Measurements from ENCODE around the gene ALCAM.

- TF ChIP-seq, protein P1, sequence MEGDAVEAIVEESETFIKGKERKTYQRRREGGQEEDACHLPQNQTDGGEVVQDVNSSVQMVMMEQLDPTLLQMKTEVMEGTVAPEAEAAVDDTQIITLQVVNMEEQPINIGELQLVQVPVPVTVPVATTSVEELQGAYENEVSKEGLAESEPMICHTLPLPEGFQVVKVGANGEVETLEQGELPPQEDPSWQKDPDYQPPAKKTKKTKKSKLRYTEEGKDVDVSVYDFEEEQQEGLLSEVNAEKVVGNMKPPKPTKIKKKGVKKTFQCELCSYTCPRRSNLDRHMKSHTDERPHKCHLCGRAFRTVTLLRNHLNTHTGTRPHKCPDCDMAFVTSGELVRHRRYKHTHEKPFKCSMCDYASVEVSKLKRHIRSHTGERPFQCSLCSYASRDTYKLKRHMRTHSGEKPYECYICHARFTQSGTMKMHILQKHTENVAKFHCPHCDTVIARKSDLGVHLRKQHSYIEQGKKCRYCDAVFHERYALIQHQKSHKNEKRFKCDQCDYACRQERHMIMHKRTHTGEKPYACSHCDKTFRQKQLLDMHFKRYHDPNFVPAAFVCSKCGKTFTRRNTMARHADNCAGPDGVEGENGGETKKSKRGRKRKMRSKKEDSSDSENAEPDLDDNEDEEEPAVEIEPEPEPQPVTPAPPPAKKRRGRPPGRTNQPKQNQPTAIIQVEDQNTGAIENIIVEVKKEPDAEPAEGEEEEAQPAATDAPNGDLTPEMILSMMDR (IDR thresholded peaks at IDR 0.05; ENCODE audit: insufficient read depth, low read length): no peak
- TF ChIP-seq GABPA (IDR thresholded peaks at IDR 0.05; ENCODE audit: low read depth) (no peak), POLR2AphosphoS5 (IDR thresholded peaks at IDR 0.05; ENCODE audit: low read depth) (no peak), SPI1 (IDR thresholded peaks at IDR 0.05; ENCODE audit: borderline replicate concordance, low read depth) (no peak)
- TF ChIP-seq, protein P2, sequence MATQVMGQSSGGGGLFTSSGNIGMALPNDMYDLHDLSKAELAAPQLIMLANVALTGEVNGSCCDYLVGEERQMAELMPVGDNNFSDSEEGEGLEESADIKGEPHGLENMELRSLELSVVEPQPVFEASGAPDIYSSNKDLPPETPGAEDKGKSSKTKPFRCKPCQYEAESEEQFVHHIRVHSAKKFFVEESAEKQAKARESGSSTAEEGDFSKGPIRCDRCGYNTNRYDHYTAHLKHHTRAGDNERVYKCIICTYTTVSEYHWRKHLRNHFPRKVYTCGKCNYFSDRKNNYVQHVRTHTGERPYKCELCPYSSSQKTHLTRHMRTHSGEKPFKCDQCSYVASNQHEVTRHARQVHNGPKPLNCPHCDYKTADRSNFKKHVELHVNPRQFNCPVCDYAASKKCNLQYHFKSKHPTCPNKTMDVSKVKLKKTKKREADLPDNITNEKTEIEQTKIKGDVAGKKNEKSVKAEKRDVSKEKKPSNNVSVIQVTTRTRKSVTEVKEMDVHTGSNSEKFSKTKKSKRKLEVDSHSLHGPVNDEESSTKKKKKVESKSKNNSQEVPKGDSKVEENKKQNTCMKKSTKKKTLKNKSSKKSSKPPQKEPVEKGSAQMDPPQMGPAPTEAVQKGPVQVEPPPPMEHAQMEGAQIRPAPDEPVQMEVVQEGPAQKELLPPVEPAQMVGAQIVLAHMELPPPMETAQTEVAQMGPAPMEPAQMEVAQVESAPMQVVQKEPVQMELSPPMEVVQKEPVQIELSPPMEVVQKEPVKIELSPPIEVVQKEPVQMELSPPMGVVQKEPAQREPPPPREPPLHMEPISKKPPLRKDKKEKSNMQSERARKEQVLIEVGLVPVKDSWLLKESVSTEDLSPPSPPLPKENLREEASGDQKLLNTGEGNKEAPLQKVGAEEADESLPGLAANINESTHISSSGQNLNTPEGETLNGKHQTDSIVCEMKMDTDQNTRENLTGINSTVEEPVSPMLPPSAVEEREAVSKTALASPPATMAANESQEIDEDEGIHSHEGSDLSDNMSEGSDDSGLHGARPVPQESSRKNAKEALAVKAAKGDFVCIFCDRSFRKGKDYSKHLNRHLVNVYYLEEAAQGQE (IDR thresholded peaks at IDR 0.05; ENCODE audit: insufficient replicate concordance, low read depth): no peak
Observed at GRCh38 chr3:105359098-105359762, 7.5 kb upstream of the ALCAM start.
